Measurements from ENCODE around the gene MAP1A. TPM values are rescaled to one million over a fixed set of nuclear protein-coding genes. Genes with fewer than 3 reads are reported as not detected.

The MAP1A gene
- total and polyA plus RNA-seq, 2 donors (not counting 3 experiments of a cell fraction or from before 2014, with no cell fraction given), result 0.68 to 4.8 TPM

DNA sequence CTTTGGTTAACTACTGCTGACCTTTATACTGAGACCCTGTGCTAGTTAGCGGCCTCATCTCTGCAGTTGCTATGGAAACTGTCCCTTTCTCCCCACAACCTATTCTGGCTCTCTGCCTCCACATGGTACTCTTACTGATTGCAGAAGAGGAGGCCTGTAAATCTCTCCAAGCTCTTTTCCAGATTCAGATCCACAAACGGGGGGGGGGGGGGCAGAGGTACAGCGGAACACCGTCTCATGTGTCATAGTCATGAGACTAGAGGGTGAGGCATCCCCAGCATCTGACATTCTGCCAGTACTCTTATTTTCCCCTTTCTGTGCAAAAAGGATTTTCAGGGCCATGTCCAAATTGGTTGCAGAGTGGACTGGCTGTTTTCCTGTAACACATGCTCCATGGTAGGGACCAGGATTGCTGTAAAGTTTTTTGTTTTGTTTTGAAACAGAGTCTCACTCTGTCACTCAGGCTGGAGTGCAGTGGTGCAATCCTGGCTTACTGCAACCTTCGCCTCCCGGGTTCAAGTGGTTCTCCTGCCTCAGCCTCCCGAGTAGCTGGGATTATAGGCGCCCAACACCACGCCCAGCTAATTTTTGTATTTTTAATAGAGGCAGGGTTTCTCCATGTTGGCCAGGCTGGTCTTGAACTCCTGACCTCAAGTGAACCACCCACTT lies 8.3 kb upstream of the MAP1A start:
- no peak for FAIRE-seq
- POLR2A ChIA-PET, result no interaction called here
- Histone ChIP-seq H3K4me2 (ENCODE audit: insufficient read depth, low read length) (no peak overlapping the region), H3K9me3 (replicated peaks; ENCODE audit: control insufficient read depth, insufficient read depth, low read length) (no peaks in the 10 kb centered on the region), H3K4me3 (replicated peaks in 1 of 3; ENCODE audit: insufficient read depth in 1 of 3, low read depth in 1 of 3, low read length in 3 of 3) (no peak overlapping the region), H3K9me1 (replicated peaks; ENCODE audit: control insufficient read depth, extremely low read depth, insufficient read depth, low read length) (no peaks in the 10 kb centered on the region), H3K36me3 (ENCODE audit: control insufficient read depth in 2 of 2, extremely low read depth in 1 of 2, insufficient read depth in 2 of 2, low read length in 2 of 2) (no peaks in the 10 kb centered on the region), H4K20me1 (replicated peaks; ENCODE audit: control insufficient read depth, extremely low read depth, insufficient read depth, low read length) (no peaks in the 10 kb centered on the region), H3K4me1 (ENCODE audit: control insufficient read depth, extremely low read depth, insufficient read depth, low read length) (peaks cover 24% of the 10 kb centered on the region), H3K79me2 (ENCODE audit: control insufficient read depth, insufficient read depth, low read length) (no peaks in the 10 kb centered on the region), H2AFZ (ENCODE audit: low read depth, low read length) (no peak overlapping the region), H3K9ac (replicated peaks; ENCODE audit: extremely low read depth, insufficient read depth, low read length) (no peak overlapping the region), H3K27me3 (ENCODE audit: control insufficient read depth in 2 of 2, insufficient read depth in 2 of 2, low read length in 2 of 2) (peaks cover 0 to 2% of the 10 kb centered on the region in 2 experiments), H3K27ac (ENCODE audit: insufficient read depth, low read depth, low read length) (no peak overlapping the region)
- dilution Hi-C loops (cut with MboI; ENCODE audit: extremely low pct_ligation_motif_present, low sequenced_read_pairs) (no loop called here), intact Hi-C loops (cut with micrococcal nuclease) (no loop called here)
- TF ChIP-seq MAX (IDR thresholded peaks at IDR 0.05; ENCODE audit: insufficient read depth, insufficient read length) (no peak), CTCF (IDR thresholded peaks at IDR 0.05; ENCODE audit: extremely low read depth in 1 of 2, insufficient read depth in 1 of 2, low read depth in 1 of 2, low read length in 2 of 2) (no peak), POLR2AphosphoS5 (IDR thresholded peaks at IDR 0.05; ENCODE audit: insufficient read depth, low read depth, low read length) (no peak), MYC (IDR thresholded peaks at IDR 0.05; ENCODE audit: low read depth, low read length) (no peak), POLR2A (IDR thresholded peaks at IDR 0.05; ENCODE audit: low read depth, low read length) (no peak), JUN (IDR thresholded peaks at IDR 0.05; ENCODE audit: borderline replicate concordance, insufficient read depth, insufficient read length, low read depth) (no peak), FOS (IDR thresholded peaks at IDR 0.05; ENCODE audit: borderline replicate concordance, insufficient read depth, low read length) (no peak), EZH2 (IDR thresholded peaks at IDR 0.05; ENCODE audit: borderline replicate concordance, low read depth, low read length, severe bottlenecking) (no peak), GATA2 (IDR thresholded peaks at IDR 0.05; ENCODE audit: insufficient read depth, insufficient read length, low read depth, low read length) (no peak)
- no peak for DNase-seq (ENCODE audit: low read depth, low spot score)
- CTCF ChIA-PET, result no interaction called here
- no TSS peak for BruUV-seq (replicated peaks)

All from endothelial cell of umbilical vein (primary cell).